Activated T-helper 1 cell treated with anti-CD3 and anti-CD28 coated beads, Interleukin-12 subunit alpha, Interleukin-12 subunit beta, Interleukin-2, Interleukin-4 antibody, amounts not matched to agents 30 ng/mL and 10 ng/mL and 1 ng/mL, durations not matched to agents 14 hours and 24 hours and 36 hours (primary cell): ENCODE results near the gene FRS3. TPM values are rescaled to one million over a fixed set of nuclear protein-coding genes. Genes with fewer than 3 reads are reported as not detected.

Experiments used
- DNase-seq: peaks from one replicate; pipeline ENCODE4 v3.0.0; 2021; ENCODE audit warnings: low spot score
- H3K27ac Mint-ChIP-seq: one replicate; pipeline ENCODE4 v1.8.0; 2021; ENCODE audit warnings: mild to moderate bottlenecking, mixed read lengths
- H3K27me3 Mint-ChIP-seq: one replicate; pipeline ENCODE4 v1.8.0; 2022; ENCODE audit warnings: mild to moderate bottlenecking, moderate library complexity, mixed read lengths; ENCODE audit not compliant: insufficient read depth
- H3K36me3 Mint-ChIP-seq: one replicate; pipeline ENCODE4 v1.8.0; 2021; ENCODE audit warnings: low read depth, mixed read lengths
- H3K4me1 Mint-ChIP-seq: one replicate; pipeline ENCODE4 v1.8.0; 2021; ENCODE audit warnings: low read depth, mixed read lengths
- H3K4me3 Mint-ChIP-seq: one replicate; pipeline ENCODE4 v1.8.0; 2021; ENCODE audit warnings: mild to moderate bottlenecking, moderate library complexity, mixed read lengths
- H3K9me3 Mint-ChIP-seq: one replicate; pipeline ENCODE4 v1.8.0; 2021; ENCODE audit warnings: mixed read lengths
- intact Hi-C: fragments of 100-400 bp; cut with micrococcal nuclease; formaldehyde crosslinking; loops from one replicate; pipeline ENCODE4 v1.15.1; 2024
- total RNA-seq: library from RNA; stranded (reverse); gene quantifications from 2 replicates; pipeline ENCODE4 v1.2.3, GENCODE V29; 2022

FRS3 gene, protein sequence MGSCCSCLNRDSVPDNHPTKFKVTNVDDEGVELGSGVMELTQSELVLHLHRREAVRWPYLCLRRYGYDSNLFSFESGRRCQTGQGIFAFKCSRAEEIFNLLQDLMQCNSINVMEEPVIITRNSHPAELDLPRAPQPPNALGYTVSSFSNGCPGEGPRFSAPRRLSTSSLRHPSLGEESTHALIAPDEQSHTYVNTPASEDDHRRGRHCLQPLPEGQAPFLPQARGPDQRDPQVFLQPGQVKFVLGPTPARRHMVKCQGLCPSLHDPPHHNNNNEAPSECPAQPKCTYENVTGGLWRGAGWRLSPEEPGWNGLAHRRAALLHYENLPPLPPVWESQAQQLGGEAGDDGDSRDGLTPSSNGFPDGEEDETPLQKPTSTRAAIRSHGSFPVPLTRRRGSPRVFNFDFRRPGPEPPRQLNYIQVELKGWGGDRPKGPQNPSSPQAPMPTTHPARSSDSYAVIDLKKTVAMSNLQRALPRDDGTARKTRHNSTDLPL
- total RNA-seq = 5.2 and 5.3 TPM in 2 replicates

DNA sequence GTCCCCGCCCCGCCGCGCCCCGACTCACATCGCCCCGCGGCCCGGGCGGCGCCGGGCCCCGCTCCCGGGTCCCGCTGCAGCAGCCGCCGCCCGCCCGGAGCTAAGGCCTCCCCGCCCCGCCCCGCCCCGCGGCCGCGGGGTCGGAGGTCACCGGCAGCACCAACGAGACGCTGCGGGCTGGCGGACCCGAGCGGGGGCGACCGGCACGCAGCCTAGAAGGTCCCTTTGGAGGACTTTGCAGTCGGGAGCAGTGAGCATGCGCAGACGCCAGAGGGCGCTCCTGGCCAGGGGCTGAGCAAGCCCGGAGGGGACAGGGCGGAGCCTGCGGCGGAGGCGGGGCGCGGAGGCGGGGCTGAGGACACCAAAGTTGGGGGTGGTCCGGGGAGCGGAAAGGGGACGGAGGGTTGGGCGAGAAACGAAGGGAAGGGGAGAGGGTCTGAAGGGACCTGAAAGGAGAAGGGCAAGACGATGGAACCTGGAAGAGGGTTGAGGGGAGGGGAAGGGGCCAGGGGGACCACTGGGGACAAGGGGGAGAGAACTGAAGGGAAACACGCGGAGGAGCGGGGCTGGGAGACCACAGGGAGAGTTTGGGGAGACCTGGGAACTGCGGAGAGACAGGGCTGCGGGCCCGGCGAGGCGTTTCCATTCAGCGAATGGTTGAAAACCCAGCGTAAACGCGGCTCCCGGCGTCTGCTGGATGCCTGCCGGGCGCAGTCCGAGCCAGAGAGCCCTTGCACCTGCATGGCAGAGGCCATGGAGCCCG lies at the start of gene FRS3:
FRS3 (minus strand) TSS at position 113 of the 763 bp plus-strand sequence. CDS start 2,913 bp downstream, outside the sequence.
- peaks cover 14% of the 10 kb centered on the region for H3K27me3 Mint-ChIP-seq
- peak within 1 kb of the TSS; percentile 94 for H3K4me3 Mint-ChIP-seq
- H3K27ac Mint-ChIP-seq = peak within 1 kb of the TSS; percentile 83
- H3K36me3 Mint-ChIP-seq = no peaks in the 10 kb centered on the region
- peaks cover 19% of the 10 kb centered on the region for H3K4me1 Mint-ChIP-seq
- intact Hi-C loops = loop anchor here (1.0 kb wide), 9 partner anchors 7 to 434 kb away; partner anchors contain the start of genes BYSL, CCND3, MED20 and TAF8
- peak; percentile 99 for DNase-seq
- no peaks in the 10 kb centered on the region for H3K9me3 Mint-ChIP-seq

DNA sequence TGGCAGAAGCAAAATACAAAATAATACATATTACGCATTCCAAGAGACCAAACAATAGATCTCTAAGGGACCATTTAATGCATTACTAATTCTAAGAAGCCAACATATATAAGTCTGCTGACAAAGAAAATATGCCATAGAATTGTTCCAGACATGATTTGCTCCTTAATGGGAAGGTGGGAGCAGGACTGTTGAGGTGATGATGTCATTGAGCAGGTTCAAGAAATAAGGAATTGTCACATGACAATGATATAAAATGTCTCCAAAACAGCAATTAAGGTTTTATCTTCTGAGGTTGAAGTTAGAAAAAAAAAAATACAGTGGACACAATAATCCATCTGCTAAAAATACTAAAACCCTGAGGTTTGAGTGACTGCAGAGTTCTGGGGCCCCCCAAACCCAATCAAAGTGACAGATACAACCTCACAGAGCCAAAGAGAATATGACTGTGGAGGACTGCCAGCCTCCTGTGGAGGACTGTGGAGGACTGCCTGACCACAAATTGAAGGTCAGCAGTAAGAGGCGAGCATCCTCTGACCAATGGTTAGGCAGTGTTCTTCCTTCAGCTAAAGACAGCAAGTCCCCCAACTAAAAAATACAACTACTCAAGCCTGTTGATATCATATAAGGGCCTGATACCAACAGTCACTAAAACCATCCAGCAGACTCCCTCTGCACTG lies 46.8 kb upstream of the FRS3 start:
- Mint-ChIP-seq H3K9me3 (no peaks in the 10 kb centered on the region), H3K4me3 (no peak overlapping the region), H3K4me1 (no peaks in the 10 kb centered on the region), H3K27ac (no peak overlapping the region), H3K36me3 (no peaks in the 10 kb centered on the region), H3K27me3 (no peaks in the 10 kb centered on the region)
- intact Hi-C loops = no loop called here
- no peak for DNase-seq

- no peaks in the 10 kb centered on the region for H3K9me3 Mint-ChIP-seq
- H3K27me3 Mint-ChIP-seq = no peaks in the 10 kb centered on the region
- H3K36me3 Mint-ChIP-seq = no peaks in the 10 kb centered on the region
- H3K4me1 Mint-ChIP-seq = no peaks in the 10 kb centered on the region
- H3K27ac Mint-ChIP-seq = no peak overlapping the region
- no peak overlapping the region for H3K4me3 Mint-ChIP-seq
- intact Hi-C loops = no loop called here
- no peak for DNase-seq
Observed at GRCh38 chr6:41824571-41825569, 45.2 kb upstream of the FRS3 start.

- Mint-ChIP-seq H3K9me3 (no peaks in the 10 kb centered on the region), H3K4me1 (no peaks in the 10 kb centered on the region), H3K27ac (no peak overlapping the region), H3K4me3 (no peak overlapping the region), H3K36me3 (no peaks in the 10 kb centered on the region), H3K27me3 (no peaks in the 10 kb centered on the region)
- intact Hi-C loops = no loop called here
- no peak for DNase-seq
Observed at GRCh38 chr6:41823178-41823577, 43.5 kb upstream of the FRS3 start.

DNA sequence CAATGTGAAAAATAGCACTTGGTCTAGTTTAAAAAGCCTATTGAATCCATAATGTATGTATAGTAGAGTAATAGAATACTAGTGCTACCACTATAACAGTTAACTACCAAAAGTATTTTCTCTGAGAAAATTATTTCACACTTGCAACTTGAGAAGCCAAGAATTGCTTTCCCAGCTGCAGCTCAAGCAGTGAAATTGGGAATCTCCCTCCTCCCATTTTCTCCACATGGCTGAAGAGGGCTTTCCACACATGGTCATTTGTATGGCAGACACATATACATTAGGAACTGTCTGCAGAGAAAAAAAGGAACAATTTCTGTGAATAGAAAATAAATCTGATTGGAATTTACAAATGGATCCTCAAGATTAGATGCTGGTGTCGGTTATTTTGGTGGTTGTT lies 42.3 kb upstream of the FRS3 start:
- Mint-ChIP-seq H3K4me3 (no peak overlapping the region), H3K9me3 (no peaks in the 10 kb centered on the region), H3K4me1 (no peaks in the 10 kb centered on the region), H3K27me3 (no peaks in the 10 kb centered on the region), H3K36me3 (no peaks in the 10 kb centered on the region), H3K27ac (no peak overlapping the region)
- intact Hi-C loops = no loop called here
- DNase-seq = no peak

- Mint-ChIP-seq H3K4me3 (no peak overlapping the region), H3K4me1 (no peaks in the 10 kb centered on the region), H3K27me3 (no peaks in the 10 kb centered on the region), H3K9me3 (no peaks in the 10 kb centered on the region), H3K27ac (no peak overlapping the region), H3K36me3 (no peaks in the 10 kb centered on the region)
- no peak for DNase-seq
- intact Hi-C loops = no loop called here
Observed at GRCh38 chr6:41821266-41821665, 41.6 kb upstream of the FRS3 start.

- no peaks in the 10 kb centered on the region for H3K36me3 Mint-ChIP-seq
- H3K9me3 Mint-ChIP-seq = no peaks in the 10 kb centered on the region
- H3K27ac Mint-ChIP-seq = no peak overlapping the region
- intact Hi-C loops = no loop called here
- no peak overlapping the region for H3K4me3 Mint-ChIP-seq
- no peaks in the 10 kb centered on the region for H3K27me3 Mint-ChIP-seq
- H3K4me1 Mint-ChIP-seq = no peaks in the 10 kb centered on the region
- DNase-seq = no peak
Observed at GRCh38 chr6:41818271-41819054, 38.8 kb upstream of the FRS3 start.

- Mint-ChIP-seq H3K36me3 (no peaks in the 10 kb centered on the region), H3K4me1 (no peaks in the 10 kb centered on the region), H3K27ac (no peak overlapping the region), H3K4me3 (no peak overlapping the region), H3K9me3 (no peaks in the 10 kb centered on the region), H3K27me3 (no peaks in the 10 kb centered on the region)
- intact Hi-C loops = no loop called here
- no peak for DNase-seq
Observed at GRCh38 chr6:41815587-41815986, 35.9 kb upstream of the FRS3 start.

DNA sequence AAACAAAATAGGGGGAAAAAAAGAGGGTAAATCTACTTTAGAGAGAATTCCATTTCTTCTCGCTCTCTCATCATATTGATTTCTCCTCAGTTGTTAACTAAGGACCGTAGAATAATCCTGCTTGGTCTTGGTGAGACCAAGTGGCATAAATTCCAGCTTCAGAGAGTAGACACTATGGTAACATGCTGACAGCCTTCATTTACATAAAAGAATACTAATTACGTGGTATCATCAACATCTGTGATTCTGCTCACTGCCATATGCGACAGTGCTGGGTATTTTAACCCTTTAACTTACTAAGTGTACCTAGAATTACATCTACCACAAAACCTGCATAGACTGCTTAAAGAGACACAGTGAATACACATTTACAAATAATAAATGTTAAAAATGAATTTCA lies 34.9 kb upstream of the FRS3 start:
- no peaks in the 10 kb centered on the region for H3K27me3 Mint-ChIP-seq
- no peak overlapping the region for H3K27ac Mint-ChIP-seq
- intact Hi-C loops = no loop called here
- no peak overlapping the region for H3K4me3 Mint-ChIP-seq
- no peaks in the 10 kb centered on the region for H3K9me3 Mint-ChIP-seq
- H3K36me3 Mint-ChIP-seq = no peaks in the 10 kb centered on the region
- no peak for DNase-seq
- no peaks in the 10 kb centered on the region for H3K4me1 Mint-ChIP-seq

GRCh38 chr6:41813956-41814355 lies 34.3 kb upstream of the FRS3 start:
- H3K4me3 Mint-ChIP-seq = no peak overlapping the region
- no peaks in the 10 kb centered on the region for H3K9me3 Mint-ChIP-seq
- no peaks in the 10 kb centered on the region for H3K27me3 Mint-ChIP-seq
- H3K36me3 Mint-ChIP-seq = no peaks in the 10 kb centered on the region
- H3K27ac Mint-ChIP-seq = no peak overlapping the region
- no peak for DNase-seq
- H3K4me1 Mint-ChIP-seq = no peaks in the 10 kb centered on the region
- intact Hi-C loops = no loop called here

GRCh38 chr6:41813469-41813868 lies 33.8 kb upstream of the FRS3 start:
- DNase-seq = no peak
- Mint-ChIP-seq H3K27ac (no peak overlapping the region), H3K27me3 (no peaks in the 10 kb centered on the region), H3K9me3 (no peaks in the 10 kb centered on the region), H3K4me1 (no peaks in the 10 kb centered on the region), H3K36me3 (no peaks in the 10 kb centered on the region), H3K4me3 (no peak overlapping the region)
- intact Hi-C loops = no loop called here
